BLaER1 treated with 17β-estradiol and CSF1 and Interleukin-3, amounts not matched to agents 10 nM and 100 nM (cell line): ENCODE results near the gene PSMD6.

Experiments
- H3K27ac ChIP-seq, 11 experiments: shearing (Covaris generic); formaldehyde crosslinking; 2 replicates each; pipeline ENCODE4 v1.8.1; 2022
- H3K27me3 ChIP-seq, 11 experiments: shearing (Covaris generic); formaldehyde crosslinking; 2 replicates each; pipeline ENCODE4 v1.8.1; 2022
- H3K36me3 ChIP-seq, 11 experiments: shearing (Covaris generic); formaldehyde crosslinking; 2 replicates each; pipeline ENCODE4 v1.8.1; 2022
- H3K4me1 ChIP-seq, 10 experiments: shearing (Covaris generic); formaldehyde crosslinking; 2 replicates each; pipeline ENCODE4 v1.8.1; 2022
- H3K4me2 ChIP-seq, 11 experiments: shearing (Covaris generic); formaldehyde crosslinking; 2 replicates each; pipeline ENCODE4 v1.8.1; 2022
- H3K4me3 ChIP-seq, 10 experiments: shearing (Covaris generic); formaldehyde crosslinking; 2 replicates each; pipeline ENCODE4 v1.8.1; 2022
- H3K9ac ChIP-seq, 11 experiments: shearing (Covaris generic); formaldehyde crosslinking; 2 replicates each; pipeline ENCODE4 v1.8.1; 2022
- H3K9me3 ChIP-seq, 11 experiments: shearing (Covaris generic); formaldehyde crosslinking; replicated peaks in 1 of 11; 2 replicates each; pipeline ENCODE4 v1.8.1; 2022
- H4K20me1 ChIP-seq, 11 experiments: shearing (Covaris generic); formaldehyde crosslinking; 2 replicates each; pipeline ENCODE4 v1.8.1; 2022
- Cebpa-rat ChIP-seq, 11 experiments: shearing (Covaris generic); IDR thresholded peaks; 2 replicates each; pipeline ENCODE4 v1.8.1; 2022

The PSMD6 gene

DNA sequence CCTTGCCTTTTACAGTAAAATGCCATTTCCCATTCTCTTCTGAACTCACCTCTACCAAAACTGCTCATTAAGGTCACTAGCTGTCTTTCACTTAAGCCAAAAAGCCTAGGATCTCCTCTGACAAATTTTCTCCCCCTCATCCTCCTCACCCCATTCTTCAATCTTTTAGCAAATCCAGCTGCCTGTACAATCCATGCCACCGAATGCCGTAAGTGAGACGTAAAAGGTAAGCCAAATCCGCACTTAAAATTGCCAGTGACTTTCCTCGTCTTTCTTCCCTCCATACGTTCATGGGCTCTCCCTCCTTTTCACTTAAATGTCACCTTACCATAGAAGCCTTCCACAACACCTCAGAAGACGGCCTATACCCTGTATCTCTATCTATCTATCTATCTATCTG, 13.8 kb downstream of the PSMD6 start:
- Histone ChIP-seq H3K27ac (peak overlapping the region in 4 of 11 experiments; percentile 8 to 76 (median 65); a peak in 5 of 22 replicates), H4K20me1 (peaks cover 5 to 65% (median 39%) of the 10 kb centered on the region in 11 experiments; a peak in 16 of 22 replicates), H3K4me2 (peak overlapping the region in 1 of 11 experiments; percentile 2; a peak in 1 of 22 replicates), H3K4me1 (peaks cover 18 to 30% (median 25%) of the 10 kb centered on the region in 10 experiments), H3K27me3 (no peaks in the 10 kb centered on the region), H3K36me3 (peaks cover 95 to 100% (median 99%) of the 10 kb centered on the region in 11 experiments), H3K4me3 (no peak overlapping the region), H3K9ac (no peak overlapping the region), H3K9me3 (no peaks in the 10 kb centered on the region)
- TF ChIP-seq Cebpa-rat (IDR thresholded peaks at IDR 0.05) = no peak

DNA sequence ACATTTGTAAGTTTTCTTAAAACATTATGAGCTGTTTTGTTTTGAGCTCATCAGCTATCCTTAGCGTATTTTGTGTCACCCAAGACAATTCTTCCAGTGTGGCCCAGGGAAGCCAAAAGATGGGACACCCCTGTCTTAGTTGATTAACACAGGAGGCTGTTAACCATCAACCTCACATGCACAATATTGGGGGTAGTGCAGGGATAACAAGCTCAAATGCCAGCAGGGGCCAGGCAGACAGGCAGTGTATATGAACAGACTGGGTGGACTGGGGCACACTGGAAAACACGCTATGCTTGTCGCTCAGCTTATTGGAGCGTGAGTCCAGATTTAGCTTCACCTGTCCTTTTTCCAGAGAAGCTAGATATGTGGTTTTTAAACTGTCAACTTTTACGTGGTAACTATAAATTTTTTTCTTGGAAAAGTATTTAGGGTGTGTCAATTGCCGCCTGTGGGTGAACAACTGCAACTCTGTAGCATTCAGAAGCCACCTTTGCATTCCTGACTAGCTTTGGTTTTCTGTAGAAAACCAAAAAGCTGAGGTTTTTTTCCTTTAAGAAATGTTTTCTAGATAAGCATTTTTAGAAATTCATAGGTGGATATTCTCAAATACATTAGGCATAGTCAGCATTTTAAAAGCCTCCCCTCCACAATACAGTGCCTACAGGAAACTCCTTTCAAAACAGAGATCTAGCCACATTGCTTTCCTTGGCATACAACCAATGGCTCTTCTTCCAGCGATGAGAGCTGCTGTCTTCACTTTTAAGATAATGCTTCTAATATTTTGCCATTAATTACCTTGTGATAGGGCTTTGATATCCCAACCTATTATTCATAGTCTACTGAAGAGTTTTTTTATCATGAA, 14.6 kb downstream of the PSMD6 start:
- Histone ChIP-seq H3K4me1 (peaks cover 18 to 30% (median 25%) of the 10 kb centered on the region in 10 experiments), H3K4me2 (peak overlapping the region; percentile 55 to 83 (median 69)), H3K9ac (peak overlapping the region in 10 of 11 experiments; percentile 18 to 57 (median 38); a peak in 17 of 22 replicates), H3K4me3 (0 out of 20 replicates have a peak overlapping the region, but pooled peaks of 1 of the 10 experiments have one; percentile 5), H3K27ac (peak overlapping the region; percentile 2 to 80 (median 67); a peak in 21 of 22 replicates), H3K27me3 (no peaks in the 10 kb centered on the region), H3K36me3 (peaks cover 95 to 100% (median 99%) of the 10 kb centered on the region in 11 experiments), H3K9me3 (no peaks in the 10 kb centered on the region), H4K20me1 (peaks cover 7 to 64% (median 30%) of the 10 kb centered on the region in 11 experiments; a peak in 16 of 22 replicates)
- TF ChIP-seq Cebpa-rat (IDR thresholded peaks at IDR 0.05) = no peak

GRCh38 chr3:64008017-64008416, 15.3 kb downstream of the PSMD6 start:
- Histone ChIP-seq H3K4me2 (peak overlapping the region; percentile 55 to 83 (median 69)), H4K20me1 (peaks cover 4 to 61% (median 23%) of the 10 kb centered on the region in 11 experiments; a peak in 15 of 22 replicates), H3K27ac (peak overlapping the region; percentile 2 to 80 (median 67); a peak in 21 of 22 replicates), H3K4me3 (no peak overlapping the region), H3K4me1 (peaks cover 18 to 30% (median 25%) of the 10 kb centered on the region in 10 experiments), H3K9ac (peak overlapping the region in 10 of 11 experiments; percentile 28 to 57 (median 46); a peak in 17 of 22 replicates), H3K36me3 (peaks cover 93 to 100% (median 98%) of the 10 kb centered on the region in 11 experiments), H3K9me3 (no peaks in the 10 kb centered on the region), H3K27me3 (no peaks in the 10 kb centered on the region)
- TF ChIP-seq Cebpa-rat (IDR thresholded peaks at IDR 0.05) = no peak

- H3K9me3 ChIP-seq = no peaks in the 10 kb centered on the region
- H4K20me1 ChIP-seq = peaks cover 0 to 41% (median 10%) of the 10 kb centered on the region in 11 experiments; a peak in 12 of 22 replicates
- H3K36me3 ChIP-seq = peaks cover 90 to 100% (median 96%) of the 10 kb centered on the region in 11 experiments
- no peaks in the 10 kb centered on the region for H3K27me3 ChIP-seq
- peaks cover 13 to 19% (median 16%) of the 10 kb centered on the region in 10 experiments for H3K4me1 ChIP-seq
- TF ChIP-seq Cebpa-rat (IDR thresholded peaks at IDR 0.05) = no peak
- H3K9ac ChIP-seq = no peak overlapping the region
- no peak overlapping the region for H3K4me3 ChIP-seq
- H3K4me2 ChIP-seq = no peak overlapping the region
- no peak overlapping the region for H3K27ac ChIP-seq
Observed at GRCh38 chr3:64003589-64003988, 19.7 kb downstream of the PSMD6 start.

GRCh38 chr3:64002233-64002632, 21.1 kb downstream of the PSMD6 start:
- TF ChIP-seq Cebpa-rat (IDR thresholded peaks at IDR 0.05) = no peak
- H3K9me3 ChIP-seq = no peaks in the 10 kb centered on the region
- no peak overlapping the region for H3K4me2 ChIP-seq
- H3K4me3 ChIP-seq = no peak overlapping the region
- no peak overlapping the region for H3K9ac ChIP-seq
- H3K27me3 ChIP-seq = no peaks in the 10 kb centered on the region
- H3K36me3 ChIP-seq = peaks cover 94 to 100% (median 97%) of the 10 kb centered on the region in 11 experiments
- H3K27ac ChIP-seq = no peak overlapping the region
- peaks cover under 1 to 6% (median 2%) of the 10 kb centered on the region in 10 experiments; a peak in 15 of 20 replicates for H3K4me1 ChIP-seq
- H4K20me1 ChIP-seq = peaks cover 0 to 29% (median 12%) of the 10 kb centered on the region in 11 experiments; a peak in 9 of 22 replicates

- no peak overlapping the region for H3K4me3 ChIP-seq
- H3K27ac ChIP-seq = no peak overlapping the region
- peaks cover 0 to under 1% (median 0%) of the 10 kb centered on the region in 10 experiments; a peak in 3 of 20 replicates for H3K4me1 ChIP-seq
- H3K4me2 ChIP-seq = no peak overlapping the region
- no peak for TF ChIP-seq Cebpa-rat (IDR thresholded peaks at IDR 0.05)
- no peak overlapping the region for H3K9ac ChIP-seq
- no peaks in the 10 kb centered on the region for H3K9me3 ChIP-seq
- H4K20me1 ChIP-seq = peaks cover 0 to 40% (median 12%) of the 10 kb centered on the region in 11 experiments; a peak in 8 of 22 replicates
- H3K27me3 ChIP-seq = no peaks in the 10 kb centered on the region
- peaks cover 94 to 100% (median 97%) of the 10 kb centered on the region in 11 experiments for H3K36me3 ChIP-seq
Observed at GRCh38 chr3:64000453-64001055, 22.7 kb downstream of the PSMD6 start.

DNA sequence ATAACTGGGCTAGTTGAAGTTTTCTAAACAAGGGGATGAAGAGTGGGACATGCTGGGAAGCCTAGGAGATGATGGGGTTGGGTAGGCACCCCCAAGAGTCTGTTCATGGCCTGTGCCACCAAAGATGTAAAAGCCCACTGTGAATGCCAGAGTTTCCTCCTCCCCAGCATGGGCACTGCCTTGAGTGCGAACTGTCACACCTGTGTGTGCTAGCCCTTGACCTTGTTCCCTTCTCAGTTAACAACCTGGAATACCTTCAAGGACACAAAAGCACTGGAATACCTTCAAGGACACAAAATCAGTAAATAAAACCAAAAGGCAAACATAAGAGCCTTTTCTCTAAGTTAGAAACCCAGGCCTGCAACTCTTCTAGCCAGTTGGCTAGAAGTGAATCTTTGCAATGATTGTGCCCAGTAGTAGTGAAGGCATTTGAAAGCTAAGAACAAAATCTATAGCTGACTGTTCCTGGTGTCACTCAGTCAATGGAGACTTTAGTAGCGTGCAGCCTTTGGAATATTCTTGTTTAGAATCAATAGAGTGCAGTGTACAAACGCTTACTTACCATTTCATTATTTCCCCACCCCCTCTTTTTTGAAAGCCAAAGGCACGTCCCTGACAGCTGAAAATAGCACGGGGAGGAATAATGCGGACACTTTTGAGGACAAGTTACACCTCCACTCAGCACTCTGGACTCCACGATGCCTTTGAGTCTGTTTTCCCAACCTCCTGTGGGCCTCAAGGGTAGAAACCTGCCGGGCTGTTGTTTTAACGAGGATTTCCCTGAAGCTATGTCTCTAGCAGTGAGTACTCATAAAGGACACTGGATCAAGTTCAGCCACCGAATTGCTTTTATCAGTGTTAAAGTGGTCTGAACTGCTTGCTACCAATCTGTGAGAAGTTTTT, 24.2 kb downstream of the PSMD6 start:
- TF ChIP-seq Cebpa-rat (IDR thresholded peaks at IDR 0.05) = no peak
- Histone ChIP-seq H3K36me3 (peaks cover 94 to 100% (median 97%) of the 10 kb centered on the region in 11 experiments), H4K20me1 (peaks cover under 1 to 33% (median 12%) of the 10 kb centered on the region in 11 experiments; a peak in 10 of 22 replicates), H3K27ac (no peak overlapping the region), H3K9me3 (no peaks in the 10 kb centered on the region), H3K4me3 (no peak overlapping the region), H3K4me1 (peaks cover 0 to 13% (median 0%) of the 10 kb centered on the region in 10 experiments; a peak in 3 of 20 replicates), H3K9ac (no peak overlapping the region), H3K27me3 (no peaks in the 10 kb centered on the region), H3K4me2 (no peak overlapping the region)

DNA sequence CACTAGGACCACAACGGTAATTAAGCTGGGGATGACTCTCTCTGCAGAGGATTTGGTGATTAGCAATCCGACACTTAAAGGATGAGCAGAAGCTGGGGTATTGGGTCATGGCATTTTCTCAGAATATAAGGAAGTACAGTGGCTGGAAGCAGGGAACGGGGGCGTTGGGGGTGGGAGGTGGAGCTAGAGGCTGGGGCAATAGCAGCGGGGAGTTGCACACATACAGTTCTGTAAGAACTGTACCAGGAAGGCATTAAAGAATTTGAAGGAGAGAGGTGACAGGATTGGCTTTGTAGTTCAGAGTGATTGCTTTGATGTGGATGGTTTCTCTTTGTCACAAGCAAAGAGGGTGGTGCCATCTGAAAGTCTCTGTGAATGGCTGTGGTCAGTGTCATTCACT, 28.2 kb downstream of the PSMD6 start:
- Histone ChIP-seq H3K4me1 (peaks cover 0 to 41% (median 2%) of the 10 kb centered on the region in 10 experiments; a peak in 8 of 20 replicates), H4K20me1 (peaks cover 4 to 45% (median 13%) of the 10 kb centered on the region in 11 experiments; a peak in 15 of 22 replicates), H3K36me3 (peaks cover 88 to 100% (median 97%) of the 10 kb centered on the region in 11 experiments), H3K27ac (no peak overlapping the region), H3K4me3 (no peak overlapping the region), H3K27me3 (no peaks in the 10 kb centered on the region), H3K9ac (peak overlapping the region in 1 of 11 experiments; percentile 2; a peak in 1 of 22 replicates), H3K4me2 (peak overlapping the region in 2 of 11 experiments; percentile 8 to 11; a peak in 2 of 22 replicates), H3K9me3 (no peaks in the 10 kb centered on the region)
- no peak for TF ChIP-seq Cebpa-rat (IDR thresholded peaks at IDR 0.05)
